Stimulated activated CD8-positive, alpha-beta memory T cell treated with anti-CD3 and anti-CD28 coated beads, Interleukin-2, amount 100 ng/mL, for 48 hours (primary cell): ENCODE results near the gene LCP2.

Source experiments
- DNase-seq, 2 donors: peaks; one replicate each; pipeline ENCODE4 v3.0.0-alpha.2; 2020; ENCODE audit warnings: low read depth in 2 of 2

LCP2 gene

GRCh38 chr5:170315154-170315553 is 17.6 kb upstream of the LCP2 start:
- no peak for DNase-seq

- DNase-seq: no peak
Observed at GRCh38 chr5:170314541-170315095, 17.0 kb upstream of the LCP2 start.

GRCh38 chr5:170313816-170314215 is 16.2 kb upstream of the LCP2 start:
- DNase-seq: no peak

GRCh38 chr5:170313344-170313743 is 15.8 kb upstream of the LCP2 start:
- no peak for DNase-seq

GRCh38 chr5:170312666-170313065 is 15.1 kb upstream of the LCP2 start:
- DNase-seq: peak in 1 of 2 donors; percentile 47

- no peak for DNase-seq
Observed at GRCh38 chr5:170312301-170312595, 14.7 kb upstream of the LCP2 start.

GRCh38 chr5:170311511-170312300 is 14.1 kb upstream of the LCP2 start:
- no peak for DNase-seq

GRCh38 chr5:170310256-170310926 is 12.8 kb upstream of the LCP2 start:
- DNase-seq: no peak

- no peak for DNase-seq
Observed at GRCh38 chr5:170308686-170309085, 11.1 kb upstream of the LCP2 start.

GRCh38 chr5:170307575-170308465 is 10.2 kb upstream of the LCP2 start:
- DNase-seq: no peak

- DNase-seq: no peak
Observed at GRCh38 chr5:170306381-170306831, 8.8 kb upstream of the LCP2 start.

GRCh38 chr5:170305646-170306025 is 8.1 kb upstream of the LCP2 start:
- DNase-seq: no peak

GRCh38 chr5:170305016-170305645 is 7.6 kb upstream of the LCP2 start:
- DNase-seq: no peak

GRCh38 chr5:170303549-170303948 is 6.0 kb upstream of the LCP2 start:
- no peak for DNase-seq

- DNase-seq: no peak
Observed at GRCh38 chr5:170302653-170303501, 5.3 kb upstream of the LCP2 start.

- no peak for DNase-seq
Observed at GRCh38 chr5:170301981-170302652, 4.5 kb upstream of the LCP2 start.

GRCh38 chr5:170301149-170301548 is 3.6 kb upstream of the LCP2 start:
- no peak for DNase-seq

- DNase-seq: no peak
Observed at GRCh38 chr5:170300361-170301013, 2.9 kb upstream of the LCP2 start.

- no peak for DNase-seq
Observed at GRCh38 chr5:170296935-170297588, 515 bp downstream of the LCP2 start.
